ENCODE data around the gene PHYHD1.

GRCh38 chr9:128906741-128907140, 14.0 kb upstream of the PHYHD1 start:
- TF ChIP-seq CTCF (conservative IDR thresholded peaks at IDR 0.05; ENCODE audit: low read depth, low read length) (no peak), EZH2 (IDR thresholded peaks at IDR 0.05; ENCODE audit: low read length, unreplicated experiment) (no peak)
